ENCODE data around the gene HAND1. TPM values are rescaled to one million over a fixed set of nuclear protein-coding genes. Genes with fewer than 3 reads are reported as not detected.

HAND1 gene
- total RNA-seq, 1 donor from 2014 or later = not detected

DNA sequence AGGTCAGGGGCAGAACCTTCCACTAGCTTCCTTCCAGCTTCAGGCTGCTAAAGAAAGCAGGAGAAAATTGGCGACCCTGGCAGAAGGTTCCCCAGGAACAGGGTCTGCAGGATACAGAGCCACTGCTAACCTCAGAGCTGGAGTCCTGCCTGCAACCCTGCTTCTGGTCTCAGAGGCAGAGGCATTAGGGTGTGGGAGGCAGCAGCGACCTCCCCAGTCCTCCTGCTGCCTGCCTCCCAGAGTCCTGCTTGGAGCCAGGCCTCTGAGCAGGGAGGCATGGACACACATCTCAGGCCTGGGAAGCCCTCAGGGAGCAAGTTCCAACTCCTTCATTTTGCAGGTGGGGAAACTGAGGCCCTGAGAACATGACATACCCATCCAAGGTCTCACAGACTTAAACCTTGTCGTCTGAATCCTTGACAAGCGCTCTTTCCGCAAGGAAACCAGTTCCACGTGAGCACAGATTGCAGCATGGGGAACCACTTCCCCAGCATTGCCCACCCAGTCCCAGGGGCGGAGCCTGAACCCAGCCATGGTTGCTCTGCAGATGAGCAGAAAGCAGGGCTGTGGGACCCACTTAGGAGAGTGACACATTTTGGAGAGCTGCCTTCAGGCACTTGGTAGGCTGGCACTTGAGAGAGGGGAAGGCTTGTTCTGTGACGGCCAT, 28.2 kb upstream of the HAND1 start:
- DNase-seq (ENCODE audit: low read depth in 2 of 2) = no peak

DNA sequence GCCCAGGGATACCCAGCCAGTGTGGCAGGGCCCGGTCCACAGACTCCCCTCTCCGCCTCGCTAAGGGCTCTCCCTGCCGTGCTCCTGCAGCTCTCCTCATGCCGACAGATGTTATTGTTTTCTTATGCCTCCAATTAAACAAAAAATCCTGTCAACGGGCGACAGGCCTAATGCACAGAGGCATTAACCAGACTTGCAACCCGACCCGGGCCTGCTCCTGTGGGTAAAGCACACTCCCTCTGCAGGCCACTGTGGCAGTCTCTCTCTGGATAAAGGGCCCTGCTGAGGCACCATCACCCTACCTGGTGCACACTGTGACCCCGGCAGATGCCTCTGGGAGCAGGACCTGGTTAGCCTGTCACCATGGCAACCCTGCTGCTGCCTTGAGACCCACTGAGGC, 27.5 kb upstream of the HAND1 start:
- no peak for DNase-seq (ENCODE audit: low read depth in 2 of 2)

DNA sequence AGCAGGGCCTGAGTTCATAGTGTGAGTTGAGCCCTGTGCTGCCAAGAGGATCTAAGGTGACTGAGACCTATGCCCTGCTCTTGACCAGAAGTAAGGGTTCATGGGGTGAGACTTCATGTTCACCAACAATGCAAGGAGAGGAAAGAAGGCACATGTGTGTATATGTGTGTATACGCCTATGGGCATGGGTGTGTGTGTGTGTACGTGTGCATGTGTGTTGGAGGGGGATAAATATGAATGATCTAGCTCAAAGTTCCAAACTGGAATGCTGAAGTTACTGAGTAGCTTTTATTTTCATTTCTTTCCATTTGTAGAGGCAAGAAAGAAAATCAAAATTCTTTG, 25.6 kb upstream of the HAND1 start:
- DNase-seq (ENCODE audit: low read depth in 2 of 2) = no peak

DNA sequence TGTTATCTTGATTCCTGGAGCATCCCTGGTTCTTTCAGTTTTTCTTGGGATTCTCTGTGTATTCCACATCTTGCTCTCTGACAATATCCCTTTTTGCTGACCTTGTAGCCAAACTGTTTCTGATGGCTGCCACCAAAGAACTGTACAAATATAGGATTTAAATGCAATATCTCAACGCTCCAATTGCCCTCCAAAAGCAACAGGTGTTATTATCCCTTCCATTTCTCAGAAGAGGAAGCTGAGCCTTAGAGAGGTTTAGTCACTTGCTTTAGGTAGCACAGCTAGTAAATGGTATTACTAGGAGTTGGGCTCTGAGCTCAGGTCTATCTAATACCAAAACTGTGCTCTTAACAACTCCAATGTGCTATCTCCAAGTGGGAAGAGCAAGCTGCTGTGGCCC, 24.2 kb upstream of the HAND1 start:
- no peak for DNase-seq (ENCODE audit: low read depth in 2 of 2)

DNA sequence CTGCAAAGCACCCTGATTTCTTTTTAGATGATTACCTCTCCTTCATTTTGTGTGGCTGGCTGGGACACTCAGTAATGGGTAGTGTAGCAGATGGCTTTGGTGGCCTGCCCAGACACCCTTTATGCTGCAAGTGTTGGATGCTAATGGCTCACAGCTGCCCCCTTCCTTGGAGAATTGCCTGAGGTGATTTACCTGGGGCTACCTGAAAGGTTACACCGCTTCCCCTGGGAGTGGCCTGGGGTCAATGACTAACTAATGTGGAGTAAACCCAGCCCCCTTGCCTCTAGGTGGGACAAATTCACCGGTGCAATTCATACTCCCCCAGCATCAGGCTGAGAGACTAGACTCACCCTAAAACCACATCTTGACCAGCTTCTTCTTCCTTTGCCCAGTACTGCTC, 23.5 kb upstream of the HAND1 start:
- DNase-seq (ENCODE audit: low read depth in 2 of 2) = no peak

- DNase-seq (ENCODE audit: low read depth in 2 of 2) = no peak
Measured at GRCh38 chr5:154498994-154499393, 21.0 kb upstream of the HAND1 start.

DNA sequence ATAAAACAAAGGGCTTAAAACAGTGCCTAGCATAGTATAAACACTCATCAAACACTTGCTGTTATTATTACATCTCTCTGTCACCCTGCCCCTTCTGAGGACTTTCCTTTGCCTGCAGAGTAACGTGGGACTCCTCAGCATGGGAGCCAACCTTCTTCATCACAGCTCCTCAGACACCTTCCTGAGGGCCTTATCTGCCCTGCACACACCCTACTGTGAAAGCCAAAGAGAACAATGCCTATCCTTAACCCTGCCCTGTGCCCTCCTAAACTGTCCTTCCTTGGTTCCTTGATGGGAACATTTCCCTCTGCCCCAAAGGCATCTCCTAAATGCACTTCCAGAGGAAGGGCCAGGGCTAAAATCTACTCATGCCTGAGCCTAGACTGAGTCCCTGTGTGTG, 20.6 kb upstream of the HAND1 start:
- no peak for DNase-seq (ENCODE audit: low read depth in 2 of 2)

DNA sequence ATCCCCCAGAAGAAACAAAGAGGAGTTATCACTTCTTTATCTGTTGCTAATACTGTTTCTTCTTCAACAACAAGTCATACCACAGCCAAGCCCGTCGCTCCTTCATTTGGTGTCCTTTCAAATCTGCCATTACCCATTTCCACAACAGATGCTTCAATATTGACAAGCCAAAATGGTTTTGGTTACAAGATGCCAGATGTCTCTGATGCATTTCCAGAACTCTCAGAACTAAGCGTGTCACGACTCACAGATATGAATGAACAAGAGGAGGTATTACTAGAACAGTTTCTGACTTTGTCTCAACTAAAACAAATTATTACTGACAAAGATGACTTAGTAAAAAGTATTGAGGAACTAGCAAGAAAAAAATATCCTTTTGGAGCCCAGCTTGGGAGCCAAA, 16.0 kb upstream of the HAND1 start:
- DNase-seq (ENCODE audit: low read depth in 2 of 2) = no peak

GRCh38 chr5:154493274-154493673, 15.2 kb upstream of the HAND1 start:
- no peak for DNase-seq (ENCODE audit: low read depth in 2 of 2)

GRCh38 chr5:154491941-154492340, 13.9 kb upstream of the HAND1 start:
- DNase-seq (ENCODE audit: low read depth in 2 of 2) = no peak

DNA sequence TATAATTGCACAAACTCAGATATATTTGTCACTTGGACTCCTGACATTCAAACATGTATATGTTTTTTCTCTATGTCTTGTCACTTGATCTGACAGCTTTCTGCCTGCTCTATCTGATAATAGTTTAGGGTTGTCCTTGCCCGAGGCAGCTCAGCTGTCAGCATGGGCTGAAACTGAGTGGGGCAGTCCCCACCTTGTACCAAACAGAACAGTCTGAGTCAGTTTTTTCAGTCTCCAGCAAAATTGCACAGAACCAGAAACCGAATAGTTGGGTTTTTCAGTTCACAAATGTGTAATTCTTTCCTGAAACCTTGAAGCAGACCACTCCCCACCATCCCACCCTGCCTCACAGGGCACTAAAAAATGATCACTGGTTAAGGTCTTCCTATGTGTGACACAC, 9.5 kb upstream of the HAND1 start:
- DNase-seq (ENCODE audit: low read depth in 2 of 2) = no peak

- no peak for DNase-seq (ENCODE audit: low read depth in 2 of 2)
Measured at GRCh38 chr5:154486427-154486866, 8.4 kb upstream of the HAND1 start.

DNA sequence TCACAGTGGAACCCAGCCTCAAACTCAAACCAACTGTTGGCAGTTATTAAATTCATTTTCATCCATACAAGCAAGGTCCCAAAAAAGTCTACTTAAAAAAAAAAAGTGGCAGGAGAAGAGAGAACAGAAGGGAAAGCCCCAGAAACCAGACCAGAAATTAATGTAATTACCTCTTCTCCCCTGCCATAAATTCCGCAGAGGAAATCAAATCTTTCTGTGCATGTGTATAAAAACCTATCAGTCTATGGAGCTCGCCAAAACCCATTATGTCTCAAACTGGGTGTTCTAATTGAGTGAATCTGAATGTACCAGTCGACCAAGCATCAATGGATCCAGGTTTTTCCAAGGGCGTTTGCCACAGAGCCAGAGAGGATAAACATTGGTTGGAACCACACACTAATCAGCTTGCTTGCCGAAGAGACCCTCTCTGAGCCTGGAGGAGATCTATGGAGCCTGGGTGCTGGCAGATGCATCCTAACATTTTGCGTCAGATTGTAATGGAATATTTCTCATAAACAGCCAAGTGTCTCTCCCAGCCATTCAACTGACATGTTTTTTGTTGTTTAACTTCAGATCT, 7.9 kb upstream of the HAND1 start:
- DNase-seq (ENCODE audit: low read depth in 2 of 2) = no peak

DNA sequence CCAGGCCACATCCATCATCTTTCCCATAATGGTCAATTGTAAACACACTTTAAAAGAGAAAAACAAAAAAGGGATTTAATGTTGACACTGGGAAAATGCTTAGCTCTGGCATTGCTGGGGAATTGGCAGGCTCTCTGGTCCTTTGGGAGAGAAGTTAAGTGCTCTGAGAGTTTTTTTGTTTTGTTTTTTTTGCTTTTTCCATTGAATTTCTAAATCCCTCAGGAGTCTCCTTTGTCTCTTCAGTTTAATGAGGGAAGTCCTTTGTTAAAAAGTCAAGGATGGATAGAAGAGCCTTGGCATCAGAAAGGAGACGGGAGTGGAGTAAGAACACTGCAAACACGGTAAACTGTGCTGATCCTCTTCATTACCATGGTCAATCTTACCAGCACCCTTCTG, 7.1 kb upstream of the HAND1 start:
- no peak for DNase-seq (ENCODE audit: low read depth in 2 of 2)

DNA sequence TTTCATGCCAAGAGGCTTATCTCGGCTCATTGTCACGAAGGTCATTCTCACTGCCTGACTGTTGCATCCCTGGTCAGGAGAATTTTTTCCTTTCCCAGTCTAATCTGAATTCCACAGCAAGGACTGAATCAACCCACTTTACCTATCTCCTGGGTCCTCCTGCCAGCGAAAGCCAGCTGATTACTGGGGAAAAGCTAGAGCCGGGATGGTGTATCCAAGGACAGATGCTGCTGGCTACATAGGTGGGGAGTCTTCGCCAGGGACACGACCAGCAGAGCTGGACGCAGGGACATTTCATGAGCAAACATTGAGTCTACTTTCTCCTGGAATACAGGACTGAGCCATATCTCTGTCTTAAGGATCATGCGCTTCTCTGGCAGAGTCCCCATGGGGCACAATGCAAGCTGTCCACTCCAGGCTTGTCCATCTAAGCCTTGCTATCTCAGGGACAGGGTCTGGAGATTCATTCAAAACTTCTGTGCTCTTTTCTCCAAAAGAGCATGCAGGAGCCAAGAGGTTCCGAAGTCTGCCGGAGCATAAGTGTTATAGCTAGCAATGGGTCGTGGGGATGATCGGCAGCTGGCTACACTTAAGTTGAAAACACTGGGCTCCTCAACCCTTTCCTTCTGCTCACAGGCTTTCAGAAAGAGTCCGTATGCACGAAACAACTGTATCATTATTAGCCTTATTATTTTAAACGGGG, 6.5 kb upstream of the HAND1 start:
- no peak for DNase-seq (ENCODE audit: low read depth in 2 of 2)

DNA sequence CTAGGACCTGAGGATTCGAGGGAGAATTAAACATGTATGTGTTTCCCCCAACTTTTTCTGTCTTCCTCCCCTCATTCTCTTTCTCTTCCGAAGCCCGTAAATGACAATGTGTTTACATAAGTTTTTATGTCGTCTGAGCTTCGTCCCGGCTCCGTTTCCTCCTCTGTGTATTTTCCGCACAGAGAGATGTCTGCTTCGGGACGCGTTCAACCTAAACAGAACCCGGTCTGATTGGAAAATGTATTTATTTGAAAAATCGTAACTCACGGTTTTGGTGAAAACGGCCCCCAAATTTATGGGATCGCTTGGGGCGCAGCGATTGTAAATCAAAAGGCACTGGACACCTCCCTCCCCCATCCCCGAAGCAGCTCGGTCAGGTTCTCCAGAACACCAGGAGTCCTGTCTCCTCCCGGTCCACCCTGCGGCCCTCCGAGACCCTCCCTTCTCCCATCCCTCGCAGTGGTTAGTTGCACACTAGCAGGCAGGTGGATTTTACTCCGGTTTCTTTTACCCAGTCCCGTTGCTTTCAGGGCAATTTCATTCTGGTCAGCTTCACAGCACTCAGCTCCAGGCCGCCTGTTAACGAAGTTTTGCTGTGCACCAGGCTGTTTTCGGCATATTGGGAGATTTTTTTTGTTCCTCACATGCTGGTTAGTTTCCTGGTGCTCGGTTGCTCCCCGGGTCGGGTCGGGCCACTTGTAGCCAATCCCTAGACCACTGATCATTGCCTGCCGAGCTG, 5.8 kb upstream of the HAND1 start:
- DNase-seq (ENCODE audit: low read depth in 2 of 2) = no peak

DNA sequence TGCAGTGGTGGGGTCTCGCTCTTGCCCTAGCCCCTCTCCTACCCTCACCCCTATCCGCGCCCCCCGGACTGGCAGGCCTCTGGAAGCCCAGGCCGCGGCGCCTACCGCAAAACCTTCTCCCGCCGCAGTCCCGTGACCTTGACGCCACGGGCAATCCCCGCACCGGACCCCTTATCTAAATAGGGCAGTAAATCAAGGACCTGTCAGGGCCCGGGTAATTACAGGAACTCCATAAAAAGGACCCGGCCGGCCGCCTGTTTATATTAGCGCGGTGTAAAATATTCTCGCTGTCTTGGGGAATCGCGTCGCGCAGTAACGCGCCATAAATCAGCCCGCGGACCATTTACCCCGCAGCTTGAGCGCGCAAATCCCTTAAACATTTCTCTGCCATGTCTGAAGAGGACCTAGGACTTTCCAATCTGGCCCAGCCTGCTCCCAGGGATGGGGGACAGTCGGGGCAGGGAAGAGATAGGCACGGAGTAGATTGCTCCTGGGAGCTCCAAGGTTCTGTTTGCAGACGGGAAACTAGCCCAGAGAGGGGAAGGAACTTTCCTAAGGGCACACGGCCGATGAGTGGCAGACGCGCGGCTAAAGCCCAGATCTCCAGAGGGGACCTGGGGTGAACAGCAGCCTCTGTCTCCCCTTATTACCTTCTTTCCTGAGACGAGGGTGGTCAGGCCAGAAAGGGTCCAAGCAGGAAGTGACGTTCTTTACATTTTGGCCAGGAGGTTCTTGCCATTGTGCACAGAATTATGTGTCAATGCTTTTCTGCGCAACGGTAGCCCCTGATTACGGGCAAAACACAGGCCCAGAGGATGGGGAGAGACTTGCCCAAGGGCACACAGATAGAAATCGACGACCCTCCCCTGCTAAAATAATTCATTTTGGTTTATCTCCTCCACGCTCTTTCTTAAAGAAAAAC, 4.8 kb upstream of the HAND1 start:
- DNase-seq (ENCODE audit: low read depth in 2 of 2) = no peak

- DNase-seq (ENCODE audit: low read depth in 2 of 2) = no peak
Measured at GRCh38 chr5:154481584-154482381, 3.8 kb upstream of the HAND1 start.

GRCh38 chr5:154480847-154481246, 2.8 kb upstream of the HAND1 start:
- DNase-seq (ENCODE audit: low read depth in 2 of 2) = no peak

GRCh38 chr5:154479944-154480750, 2.1 kb upstream of the HAND1 start:
- no peak for DNase-seq (ENCODE audit: low read depth in 2 of 2)
